Ishikawa (cell line): Measurements from ENCODE around the gene ST8SIA1.

ENCODE experiments used
- CEBPB ChIP-seq: IDR thresholded peaks from 2 replicates; pipeline ENCODE4 v1.6.1; 2012
- CREB1 ChIP-seq: IDR thresholded peaks from 2 replicates; pipeline ENCODE4 v1.6.1; 2012; ENCODE audit warnings: low read depth
- EGR1 ChIP-seq: IDR thresholded peaks from 2 replicates; pipeline ENCODE4 v1.6.1; 2012
- EP300 ChIP-seq: IDR thresholded peaks from 2 replicates; pipeline ENCODE4 v1.6.1; 2012; ENCODE audit warnings: borderline replicate concordance
- FOXM1 ChIP-seq: IDR thresholded peaks from 2 replicates; pipeline ENCODE4 v1.6.1; 2012; ENCODE audit warnings: low read depth, borderline replicate concordance
- NFIC ChIP-seq: IDR thresholded peaks from 2 replicates; pipeline ENCODE4 v1.6.1; 2012
- RAD21 ChIP-seq: IDR thresholded peaks from 2 replicates; pipeline ENCODE4 v1.6.1; 2012; ENCODE audit warnings: low read depth
- TAF1 ChIP-seq: IDR thresholded peaks from 2 replicates; pipeline ENCODE4 v1.6.1; 2012; ENCODE audit warnings: low read depth, mild to moderate bottlenecking
- TCF12 ChIP-seq: IDR thresholded peaks from 2 replicates; pipeline ENCODE4 v1.6.1; 2012; ENCODE audit warnings: low read depth
- TEAD4 ChIP-seq: IDR thresholded peaks from 2 replicates; pipeline ENCODE4 v1.6.1; 2012
- YY1 ChIP-seq: IDR thresholded peaks from 2 replicates; pipeline ENCODE4 v1.6.1; 2012; ENCODE audit warnings: low read depth
- ZBTB7A ChIP-seq: IDR thresholded peaks from 2 replicates; pipeline ENCODE4 v1.6.1; 2012; ENCODE audit warnings: low read depth
- TF ChIP-seq, protein P1 (sequence below): IDR thresholded peaks from 2 replicates; pipeline ENCODE4 v1.6.1; 2012; ENCODE audit warnings: low read depth, mild to moderate bottlenecking
- TF ChIP-seq, protein P2 (sequence below): IDR thresholded peaks from 2 replicates; pipeline ENCODE4 v1.6.1; 2012
- TF ChIP-seq, protein P3 (sequence below): IDR thresholded peaks from 2 replicates; pipeline ENCODE4 v1.6.1; 2012

ST8SIA1 gene

DNA sequence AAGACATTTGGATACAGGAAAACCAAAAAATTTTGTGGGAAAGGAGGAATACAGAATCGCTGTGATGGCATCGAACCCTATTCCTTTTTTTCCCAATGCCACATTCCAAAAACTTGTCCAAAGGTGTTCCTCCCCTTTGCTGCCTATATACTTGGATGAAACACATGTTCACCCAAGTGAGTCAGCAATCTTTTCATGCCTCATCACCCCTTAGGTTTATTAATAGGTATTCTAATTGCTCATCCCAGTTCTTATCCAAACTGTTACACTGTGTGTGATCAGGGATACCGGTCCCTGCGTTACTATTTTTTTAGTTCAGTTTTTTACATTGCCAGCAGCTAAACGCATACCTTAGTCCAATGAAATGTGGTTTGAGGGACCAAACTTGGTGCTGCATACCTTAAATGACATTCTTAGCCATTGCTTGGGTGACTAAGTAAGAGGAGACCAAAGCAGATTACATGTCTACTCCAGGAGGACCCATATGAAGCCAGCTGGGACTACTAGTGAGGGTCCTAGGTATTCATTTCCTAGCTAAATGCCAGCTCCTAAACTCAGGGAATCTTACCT is 20.6 kb upstream of the ST8SIA1 start:
- TF ChIP-seq, protein P1, sequence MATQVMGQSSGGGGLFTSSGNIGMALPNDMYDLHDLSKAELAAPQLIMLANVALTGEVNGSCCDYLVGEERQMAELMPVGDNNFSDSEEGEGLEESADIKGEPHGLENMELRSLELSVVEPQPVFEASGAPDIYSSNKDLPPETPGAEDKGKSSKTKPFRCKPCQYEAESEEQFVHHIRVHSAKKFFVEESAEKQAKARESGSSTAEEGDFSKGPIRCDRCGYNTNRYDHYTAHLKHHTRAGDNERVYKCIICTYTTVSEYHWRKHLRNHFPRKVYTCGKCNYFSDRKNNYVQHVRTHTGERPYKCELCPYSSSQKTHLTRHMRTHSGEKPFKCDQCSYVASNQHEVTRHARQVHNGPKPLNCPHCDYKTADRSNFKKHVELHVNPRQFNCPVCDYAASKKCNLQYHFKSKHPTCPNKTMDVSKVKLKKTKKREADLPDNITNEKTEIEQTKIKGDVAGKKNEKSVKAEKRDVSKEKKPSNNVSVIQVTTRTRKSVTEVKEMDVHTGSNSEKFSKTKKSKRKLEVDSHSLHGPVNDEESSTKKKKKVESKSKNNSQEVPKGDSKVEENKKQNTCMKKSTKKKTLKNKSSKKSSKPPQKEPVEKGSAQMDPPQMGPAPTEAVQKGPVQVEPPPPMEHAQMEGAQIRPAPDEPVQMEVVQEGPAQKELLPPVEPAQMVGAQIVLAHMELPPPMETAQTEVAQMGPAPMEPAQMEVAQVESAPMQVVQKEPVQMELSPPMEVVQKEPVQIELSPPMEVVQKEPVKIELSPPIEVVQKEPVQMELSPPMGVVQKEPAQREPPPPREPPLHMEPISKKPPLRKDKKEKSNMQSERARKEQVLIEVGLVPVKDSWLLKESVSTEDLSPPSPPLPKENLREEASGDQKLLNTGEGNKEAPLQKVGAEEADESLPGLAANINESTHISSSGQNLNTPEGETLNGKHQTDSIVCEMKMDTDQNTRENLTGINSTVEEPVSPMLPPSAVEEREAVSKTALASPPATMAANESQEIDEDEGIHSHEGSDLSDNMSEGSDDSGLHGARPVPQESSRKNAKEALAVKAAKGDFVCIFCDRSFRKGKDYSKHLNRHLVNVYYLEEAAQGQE = no peak
- TF ChIP-seq, protein P2, sequence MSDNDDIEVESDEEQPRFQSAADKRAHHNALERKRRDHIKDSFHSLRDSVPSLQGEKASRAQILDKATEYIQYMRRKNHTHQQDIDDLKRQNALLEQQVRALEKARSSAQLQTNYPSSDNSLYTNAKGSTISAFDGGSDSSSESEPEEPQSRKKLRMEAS = no peak
- TF ChIP-seq TAF1 = no peak
- no peak for TF ChIP-seq YY1
- TF ChIP-seq CEBPB = no peak
- TF ChIP-seq RAD21 = no peak
- TF ChIP-seq, protein P3, sequence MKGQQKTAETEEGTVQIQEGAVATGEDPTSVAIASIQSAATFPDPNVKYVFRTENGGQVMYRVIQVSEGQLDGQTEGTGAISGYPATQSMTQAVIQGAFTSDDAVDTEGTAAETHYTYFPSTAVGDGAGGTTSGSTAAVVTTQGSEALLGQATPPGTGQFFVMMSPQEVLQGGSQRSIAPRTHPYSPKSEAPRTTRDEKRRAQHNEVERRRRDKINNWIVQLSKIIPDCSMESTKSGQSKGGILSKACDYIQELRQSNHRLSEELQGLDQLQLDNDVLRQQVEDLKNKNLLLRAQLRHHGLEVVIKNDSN = no peak

DNA sequence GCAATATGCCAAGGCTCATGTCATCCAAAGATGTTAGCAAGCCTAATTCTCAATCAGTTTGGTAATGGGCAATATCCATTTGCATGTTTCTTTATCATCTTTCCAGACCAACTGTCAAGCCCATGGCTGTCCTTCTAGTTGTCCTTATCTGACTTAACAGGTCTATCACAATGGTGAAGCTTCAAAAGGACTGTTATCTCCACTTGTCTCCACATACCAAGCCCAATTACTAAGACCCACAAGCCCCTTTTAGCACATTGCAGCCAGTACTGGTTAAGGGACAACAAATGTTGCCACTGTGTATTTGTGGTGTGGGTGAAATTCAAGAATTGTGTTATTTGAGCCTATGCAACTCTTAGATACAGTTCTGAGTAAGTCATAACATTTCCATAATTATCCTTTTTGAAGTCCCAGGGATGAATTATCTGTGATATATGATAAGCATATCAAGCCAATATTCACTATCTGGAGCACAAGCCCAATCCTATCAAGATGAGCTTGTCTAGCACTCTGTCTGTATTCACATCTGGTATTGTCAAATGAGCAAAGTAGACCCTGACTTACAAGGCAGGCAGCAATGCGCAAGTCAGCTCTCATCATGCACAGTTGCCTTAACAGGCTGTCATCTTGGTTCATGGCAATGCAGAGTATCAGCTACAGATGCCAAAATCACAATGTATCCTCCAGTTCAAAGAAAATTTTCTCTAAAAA is 19.3 kb upstream of the ST8SIA1 start:
- no peak for TF ChIP-seq CREB1
- TF ChIP-seq RAD21 = no peak
- TF ChIP-seq CEBPB = no peak
- no peak for TF ChIP-seq EGR1
- no peak for TF ChIP-seq EP300
- TF ChIP-seq TAF1 = no peak

DNA sequence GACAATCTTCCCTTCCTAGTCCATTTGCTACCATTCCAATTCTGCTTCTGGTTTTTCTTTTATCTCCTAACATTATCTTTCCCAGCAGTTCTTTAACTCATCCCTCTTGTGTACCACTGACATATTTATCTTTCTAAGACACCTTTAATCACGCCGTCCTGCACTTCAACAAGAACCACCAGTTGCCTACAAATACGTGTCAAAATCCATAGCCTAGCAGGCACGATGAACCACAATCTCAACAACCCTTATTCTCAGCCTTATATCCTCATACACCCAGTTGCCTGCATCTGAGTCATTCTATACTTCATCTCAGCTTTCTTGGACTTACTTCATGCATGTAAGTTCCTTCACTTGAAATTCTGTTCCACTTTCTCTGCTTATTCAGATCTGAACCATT is 16.4 kb upstream of the ST8SIA1 start:
- TF ChIP-seq CREB1 = no peak
- no peak for TF ChIP-seq TEAD4
- no peak for TF ChIP-seq TAF1
- TF ChIP-seq YY1 = no peak

DNA sequence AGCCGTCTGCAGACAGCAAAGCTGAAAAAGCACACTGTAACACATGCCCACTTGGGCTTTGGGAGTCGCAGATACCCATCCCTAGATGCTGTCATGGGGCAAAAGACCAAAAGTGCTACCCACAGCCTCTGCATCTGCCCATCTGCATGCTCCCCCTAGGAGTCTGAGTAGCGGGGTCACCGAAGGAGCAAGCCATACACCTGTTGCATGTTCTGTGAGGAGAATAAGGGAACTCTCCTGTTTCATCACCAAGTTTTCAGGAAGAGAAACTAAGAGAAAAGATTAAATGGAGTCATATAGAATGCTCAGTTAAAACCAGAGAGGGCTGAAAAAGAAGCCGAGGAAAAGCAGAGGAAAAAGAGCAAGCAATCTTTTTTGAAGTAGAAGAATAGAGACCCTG is 13.7 kb upstream of the ST8SIA1 start:
- no peak for TF ChIP-seq NFIC
- TF ChIP-seq TCF12 = no peak
- TF ChIP-seq FOXM1 = no peak
- TF ChIP-seq, protein P2 = no peak
- TF ChIP-seq, protein P1 = no peak
- TF ChIP-seq ZBTB7A = no peak
- no peak for TF ChIP-seq RAD21
- no peak for TF ChIP-seq CEBPB
- TF ChIP-seq YY1 = no peak
- no peak for TF ChIP-seq EP300
- no peak for TF ChIP-seq TEAD4
- TF ChIP-seq, protein P3 = no peak
- no peak for TF ChIP-seq EGR1
- no peak for TF ChIP-seq CREB1
- no peak for TF ChIP-seq TAF1

DNA sequence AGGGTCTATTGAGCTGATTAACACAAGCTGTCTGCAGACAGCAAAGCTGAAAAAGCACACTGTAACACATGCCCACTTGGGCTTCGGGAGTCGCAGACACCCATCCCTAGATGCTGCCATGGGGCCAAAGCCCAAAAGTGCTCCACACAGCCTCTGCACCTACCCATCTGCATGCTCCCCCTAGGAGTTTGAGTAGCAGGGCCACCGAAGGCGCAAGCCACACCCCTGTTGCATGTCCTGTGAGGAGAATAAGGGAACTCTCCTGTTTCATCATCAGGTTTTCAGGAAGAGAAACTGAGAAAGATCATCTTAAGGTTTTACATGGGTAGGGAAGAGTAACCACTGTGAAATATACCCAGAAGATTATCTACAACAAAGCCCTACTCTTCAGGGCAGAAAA is 5.6 kb upstream of the ST8SIA1 start:
- TF ChIP-seq ZBTB7A (no peak), TCF12 (no peak)

DNA sequence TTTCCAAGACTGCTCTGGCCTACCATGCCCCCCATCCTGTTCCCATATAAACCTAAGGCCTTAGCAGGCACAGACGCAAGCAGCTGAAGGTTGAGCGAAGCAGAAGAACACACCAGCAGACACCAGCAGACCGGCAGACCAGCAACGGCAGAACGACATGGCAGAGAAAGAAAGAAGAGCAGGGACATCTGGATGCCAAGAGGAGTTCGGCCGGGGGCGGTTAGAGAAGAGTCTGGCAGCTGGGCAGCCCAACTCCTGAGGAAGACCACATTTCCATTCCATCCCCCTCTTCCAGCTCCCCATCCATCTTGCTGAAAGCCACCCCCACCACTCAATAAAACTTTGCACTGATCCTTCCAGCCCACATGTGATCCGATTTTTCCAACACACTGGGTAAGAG is 5.2 kb upstream of the ST8SIA1 start:
- TF ChIP-seq ZBTB7A (no peak), TCF12 (no peak), TAF1 (no peak), TEAD4 (no peak), NFIC (no peak), RAD21 (no peak), YY1 (no peak), EGR1 (no peak), FOXM1 (no peak), CREB1 (no peak), EP300 (no peak), CEBPB (no peak)
- TF ChIP-seq, protein P2 = no peak
- TF ChIP-seq, protein P1 = no peak
- TF ChIP-seq, protein P3 = no peak
